Endodermal cell (in vitro differentiated cells): Measurements from ENCODE around the gene CCDC51. TPM values are rescaled to one million over a fixed set of nuclear protein-coding genes. Genes with fewer than 3 reads are reported as not detected.

Experiments
- DNase-seq: peaks from one replicate; pipeline ENCODE4 v3.0.0-alpha.2; 2017
- H3K27ac ChIP-seq: 2 replicates; pipeline ENCODE4 v1.5.1; 2013; ENCODE audit warnings: mild to moderate bottlenecking, low read depth, low read length, moderate library complexity
- H3K27me3 ChIP-seq: 2 replicates; pipeline ENCODE4 v1.6.1; 2013; ENCODE audit warnings: mild to moderate bottlenecking, low read length, moderate library complexity; ENCODE audit not compliant: insufficient read depth, control insufficient read depth, poor library complexity, severe bottlenecking
- H3K36me3 ChIP-seq: 2 replicates; pipeline ENCODE4 v1.7.0; 2013; ENCODE audit warnings: mild to moderate bottlenecking, low read length, moderate library complexity; ENCODE audit not compliant: control insufficient read depth, insufficient read depth
- H3K4me1 ChIP-seq: one replicate; pipeline ENCODE4 v1.7.0; 2013; ENCODE audit warnings: low read length; ENCODE audit not compliant: control insufficient read depth, insufficient read depth
- H3K4me3 ChIP-seq: 2 replicates; pipeline ENCODE4 v1.5.1; 2013; ENCODE audit warnings: mild to moderate bottlenecking, low read length, moderate library complexity
- H3K9ac ChIP-seq: 2 replicates; pipeline ENCODE4 v1.6.1; 2013; ENCODE audit warnings: mild to moderate bottlenecking, low read length, moderate library complexity; ENCODE audit not compliant: poor library complexity, severe bottlenecking; ENCODE audit errors: extremely low read depth
- H3K9me3 ChIP-seq: 2 replicates; pipeline ENCODE4 v1.6.1; 2013; ENCODE audit warnings: mild to moderate bottlenecking, low read length, moderate library complexity; ENCODE audit not compliant: control insufficient read depth
- H3K27ac Mint-ChIP-seq: 2 replicates; pipeline ENCODE4 v1.8.0; 2020; ENCODE audit warnings: mixed read lengths
- H3K27me3 Mint-ChIP-seq: 2 replicates; pipeline ENCODE4 v1.8.0; 2021; ENCODE audit warnings: mild to moderate bottlenecking, mixed read lengths; ENCODE audit not compliant: insufficient read depth
- H3K36me3 Mint-ChIP-seq: 2 replicates; pipeline ENCODE4 v1.8.0; 2020; ENCODE audit warnings: low read depth, mixed read lengths
- H3K4me1 Mint-ChIP-seq: 2 replicates; pipeline ENCODE4 v1.8.0; 2020; ENCODE audit warnings: mixed read lengths
- H3K4me3 Mint-ChIP-seq: 2 replicates; pipeline ENCODE4 v1.8.0; 2020; ENCODE audit warnings: mild to moderate bottlenecking, moderate library complexity, mixed read lengths
- H3K9me3 Mint-ChIP-seq: 2 replicates; pipeline ENCODE4 v1.8.0; 2020; ENCODE audit warnings: mild to moderate bottlenecking, mixed read lengths
- WGBS, 2 experiments: methylation state at CpG; one replicate each; pipeline versions ENCODE4 v1.1.5 to v1.1.7; 2013; ENCODE audit warnings: missing lambda C conversion rate in 2 of 2, mixed read lengths in 1 of 2; ENCODE audit not compliant: insufficient coverage in 1 of 2, insufficient read length in 1 of 2; 5-methylcytosine and 5-hydroxymethylcytosine counted together
- total RNA-seq, 2 donors: library from RNA; stranded (reverse); fragmentation: NEBNext Ultra II Directional in 1 of 2; extraction: Animal tissue kit (Norgen Biotek cat#: 25700) in 1 of 2; gene quantifications; 2 replicates in 1 of 2; 3 replicates in 1 of 2; pipeline ENCODE4 v1.2.1, GENCODE V29; 2021
- TF ChIP-seq, protein P1 (sequence below): fragments of 200-600 bp; sonication (generic); conservative IDR thresholded peaks from 2 replicates; pipeline ENCODE4 v1.5.0; 2021; ENCODE audit warnings: antibody characterized with exemption, mild to moderate bottlenecking

The CCDC51 gene
- total RNA-seq, 2 donors from 2014 or later, result 14.5 to 14.6 TPM

DNA sequence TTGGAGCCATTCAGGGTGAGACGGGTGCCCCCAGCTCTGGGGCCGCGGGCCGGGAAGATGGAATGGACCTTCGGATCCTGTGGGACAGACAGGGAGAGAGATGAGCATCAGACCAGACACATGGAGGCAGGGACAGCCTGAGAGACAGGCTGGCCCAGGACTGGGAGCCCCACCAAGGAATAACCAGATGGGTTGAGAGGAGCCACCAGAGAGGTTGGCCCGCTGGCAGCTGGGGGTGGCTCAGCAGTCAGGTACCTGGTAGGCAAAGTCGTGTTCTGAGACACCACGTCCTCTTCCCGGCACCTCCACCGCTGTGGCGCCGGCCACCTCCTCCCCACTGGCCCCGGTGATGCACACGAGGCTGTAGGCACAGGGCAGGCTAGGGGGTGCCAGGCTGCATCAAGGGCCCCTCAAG, 23.8 kb downstream of the CCDC51 start:
- Mint-ChIP-seq H3K4me3 (no peak overlapping the region), H3K36me3 (peaks cover 69% of the 10 kb centered on the region), H3K27me3 (no peaks in the 10 kb centered on the region), H3K27ac (no peak overlapping the region), H3K9me3 (no peaks in the 10 kb centered on the region), H3K4me1 (no peaks in the 10 kb centered on the region)
- no peak for DNase-seq
- Histone ChIP-seq H3K27ac (no peak overlapping the region), H3K9me3 (no peaks in the 10 kb centered on the region), H3K27me3 (no peaks in the 10 kb centered on the region), H3K9ac (no peak overlapping the region), H3K4me3 (no peak overlapping the region), H3K4me1 (no peaks in the 10 kb centered on the region), H3K36me3 (peaks cover 51% of the 10 kb centered on the region)
- WGBS, 2 experiments, result 94 to 95% methylated on average over 10 to 14 of the region's 14 CpGs
- TF ChIP-seq, protein P1, sequence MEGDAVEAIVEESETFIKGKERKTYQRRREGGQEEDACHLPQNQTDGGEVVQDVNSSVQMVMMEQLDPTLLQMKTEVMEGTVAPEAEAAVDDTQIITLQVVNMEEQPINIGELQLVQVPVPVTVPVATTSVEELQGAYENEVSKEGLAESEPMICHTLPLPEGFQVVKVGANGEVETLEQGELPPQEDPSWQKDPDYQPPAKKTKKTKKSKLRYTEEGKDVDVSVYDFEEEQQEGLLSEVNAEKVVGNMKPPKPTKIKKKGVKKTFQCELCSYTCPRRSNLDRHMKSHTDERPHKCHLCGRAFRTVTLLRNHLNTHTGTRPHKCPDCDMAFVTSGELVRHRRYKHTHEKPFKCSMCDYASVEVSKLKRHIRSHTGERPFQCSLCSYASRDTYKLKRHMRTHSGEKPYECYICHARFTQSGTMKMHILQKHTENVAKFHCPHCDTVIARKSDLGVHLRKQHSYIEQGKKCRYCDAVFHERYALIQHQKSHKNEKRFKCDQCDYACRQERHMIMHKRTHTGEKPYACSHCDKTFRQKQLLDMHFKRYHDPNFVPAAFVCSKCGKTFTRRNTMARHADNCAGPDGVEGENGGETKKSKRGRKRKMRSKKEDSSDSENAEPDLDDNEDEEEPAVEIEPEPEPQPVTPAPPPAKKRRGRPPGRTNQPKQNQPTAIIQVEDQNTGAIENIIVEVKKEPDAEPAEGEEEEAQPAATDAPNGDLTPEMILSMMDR, result no peak

DNA sequence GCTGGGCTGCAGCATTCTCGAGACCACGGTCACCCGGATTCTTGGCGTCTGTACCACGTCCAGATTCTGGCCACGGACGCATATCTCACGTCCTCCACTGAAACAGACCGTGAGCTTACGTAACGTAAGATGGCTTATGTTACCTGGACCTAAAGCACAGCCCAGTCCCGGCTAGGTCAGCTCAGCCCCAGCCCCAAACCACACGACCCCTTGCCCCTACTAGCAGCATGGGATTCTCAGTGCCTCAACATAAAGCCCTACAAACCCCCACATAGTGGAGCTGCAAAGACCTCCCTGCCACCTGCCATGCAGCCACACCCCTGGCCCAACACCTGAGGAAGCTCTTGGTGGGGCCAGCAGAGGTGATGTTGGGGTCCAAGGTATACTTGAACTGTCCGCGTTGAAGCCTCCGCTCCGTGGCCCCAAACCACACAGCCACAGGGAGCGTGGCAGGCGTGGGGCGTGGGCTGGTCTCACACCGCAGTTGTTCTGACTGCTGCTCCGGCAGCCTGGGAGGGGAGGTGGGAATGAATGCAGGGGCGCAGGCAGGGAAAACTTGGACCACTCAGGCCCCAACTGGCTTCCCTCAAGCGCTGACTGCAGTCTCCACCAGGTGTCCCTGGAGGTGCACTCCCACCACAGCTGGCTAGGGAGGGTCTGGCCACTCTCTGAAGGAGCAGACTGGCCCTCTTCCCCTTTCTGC, 24.5 kb downstream of the CCDC51 start:
- TF ChIP-seq, protein P1, result peak; percentile 49
- H3K27me3 ChIP-seq, result no peaks in the 10 kb centered on the region
- WGBS, 2 experiments, result 96 to 97% methylated on average over 13 to 24 of the region's 24 CpGs
- no peaks in the 10 kb centered on the region for H3K4me1 Mint-ChIP-seq
- H3K36me3 ChIP-seq, result peaks cover 58% of the 10 kb centered on the region
- no peaks in the 10 kb centered on the region for H3K4me1 ChIP-seq
- H3K27me3 Mint-ChIP-seq, result no peaks in the 10 kb centered on the region
- DNase-seq, result peak; percentile 67
- no peak overlapping the region for H3K27ac ChIP-seq
- peaks cover 75% of the 10 kb centered on the region for H3K36me3 Mint-ChIP-seq
- H3K9me3 ChIP-seq, result no peaks in the 10 kb centered on the region
- no peak overlapping the region for H3K27ac Mint-ChIP-seq
- no peak overlapping the region for H3K4me3 ChIP-seq
- no peaks in the 10 kb centered on the region for H3K9me3 Mint-ChIP-seq
- H3K4me3 Mint-ChIP-seq, result no peak overlapping the region
- H3K9ac ChIP-seq, result no peak overlapping the region

DNA sequence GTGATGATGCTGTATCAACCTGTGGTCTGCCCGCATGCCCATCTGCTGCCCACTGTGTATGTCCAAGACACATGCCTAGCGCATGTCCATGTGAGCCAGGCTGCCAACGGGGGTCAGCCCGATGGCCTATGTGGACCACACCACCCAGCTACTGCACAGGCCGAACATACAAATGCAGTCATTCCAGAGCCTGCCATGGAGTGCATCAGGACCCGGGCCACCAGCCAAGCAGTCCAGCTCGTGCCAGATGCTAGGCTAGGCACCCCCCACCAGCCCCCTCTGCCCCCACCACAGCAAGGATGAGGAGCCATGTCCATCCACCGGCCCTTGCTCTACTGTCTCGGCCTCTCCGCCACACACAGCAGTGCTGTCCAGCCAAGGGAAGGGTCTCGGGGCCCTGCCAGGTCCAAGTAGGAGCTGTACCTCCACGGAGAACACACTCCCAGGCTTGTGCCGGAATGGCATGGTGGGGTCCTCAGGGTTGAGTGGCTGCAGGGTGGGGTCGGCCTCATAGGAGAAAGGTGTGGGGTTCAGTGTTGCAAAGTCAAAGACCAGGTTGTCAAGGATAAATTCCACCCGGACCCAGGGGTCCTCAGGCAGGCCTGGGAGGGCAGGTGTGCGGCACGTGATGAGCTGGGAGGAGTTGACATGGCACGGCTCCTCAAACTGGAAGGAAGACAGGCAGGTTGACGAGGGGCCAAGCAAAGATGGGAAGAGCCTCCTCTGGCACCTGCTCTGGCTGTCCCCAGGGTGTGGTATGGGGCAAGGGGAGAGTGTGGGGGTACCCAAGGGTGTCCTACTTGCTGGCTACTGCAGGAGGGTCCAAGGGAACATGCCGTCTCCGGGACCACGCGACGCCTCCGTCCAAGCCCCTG, 25.3 kb downstream of the CCDC51 start:
- no peaks in the 10 kb centered on the region for H3K27me3 ChIP-seq
- no peak overlapping the region for H3K4me3 ChIP-seq
- DNase-seq, result no peak
- Mint-ChIP-seq H3K27ac (no peak overlapping the region), H3K27me3 (no peaks in the 10 kb centered on the region), H3K9me3 (no peaks in the 10 kb centered on the region), H3K4me1 (no peaks in the 10 kb centered on the region), H3K36me3 (peaks cover 77% of the 10 kb centered on the region), H3K4me3 (no peak overlapping the region)
- no peaks in the 10 kb centered on the region for H3K9me3 ChIP-seq
- H3K4me1 ChIP-seq, result no peaks in the 10 kb centered on the region
- no peak overlapping the region for H3K27ac ChIP-seq
- TF ChIP-seq, protein P1, result no peak
- H3K9ac ChIP-seq, result no peak overlapping the region
- WGBS, 2 experiments, result 93 to 94% methylated on average over 19 to 25 of the region's 25 CpGs
- peaks cover 63% of the 10 kb centered on the region for H3K36me3 ChIP-seq
